ACHN (cell line): ENCODE data around the gene MYBBP1A.

Experiments used
- DNase-seq: peaks from one replicate; pipeline ENCODE4 v3.0.0-alpha.2; 2015
- in situ Hi-C: cut with HindIII; loops from 2 replicates; pipeline ENCODE4 v1.10.0; 2017; ENCODE audit warnings: low sequenced_read_pairs, low pct_ligation_motif_present, low pct_unique_long_range_greater_than_20kb

MYBBP1A gene

GRCh38 chr17:4542003-4542725 is 13.0 kb downstream of the MYBBP1A start:
- in situ Hi-C loops = no loop called here
- no peak for DNase-seq

- in situ Hi-C loops = no loop called here
- DNase-seq = no peak
Observed at GRCh38 chr17:4541328-4542002, 13.7 kb downstream of the MYBBP1A start.

- DNase-seq = no peak
- in situ Hi-C loops = no loop called here
Observed at GRCh38 chr17:4540687-4541327, 14.4 kb downstream of the MYBBP1A start.

GRCh38 chr17:4540224-4540651 is 14.9 kb downstream of the MYBBP1A start:
- DNase-seq = peak; percentile 40
- in situ Hi-C loops = no loop called here

GRCh38 chr17:4539576-4540223 is 15.5 kb downstream of the MYBBP1A start:
- no peak for DNase-seq
- in situ Hi-C loops = no loop called here

- in situ Hi-C loops = no loop called here
- DNase-seq = no peak
Observed at GRCh38 chr17:4539025-4539424, 16.2 kb downstream of the MYBBP1A start.

GRCh38 chr17:4538236-4539002 is 16.8 kb downstream of the MYBBP1A start:
- in situ Hi-C loops = no loop called here
- no peak for DNase-seq

- no peak for DNase-seq
Observed at GRCh38 chr17:4537451-4538235, 17.5 kb downstream of the MYBBP1A start.

GRCh38 chr17:4536742-4537411 is 18.3 kb downstream of the MYBBP1A start:
- DNase-seq = no peak
- in situ Hi-C loops = no loop called here

More at GRCh38 chr17:4537451-4538235, 17.5 kb downstream of the MYBBP1A start:
- in situ Hi-C loops = no loop called here

- in situ Hi-C loops = no loop called here
- DNase-seq = no peak
Observed at GRCh38 chr17:4536259-4536741, 18.9 kb downstream of the MYBBP1A start.

- in situ Hi-C loops = no loop called here
- DNase-seq = no peak
Observed at GRCh38 chr17:4535667-4536258, 19.4 kb downstream of the MYBBP1A start.

- in situ Hi-C loops = no loop called here
Observed at GRCh38 chr17:4534928-4535666, 20.1 kb downstream of the MYBBP1A start.

GRCh38 chr17:4534515-4534914 is 20.7 kb downstream of the MYBBP1A start:
- in situ Hi-C loops = no loop called here
- DNase-seq = no peak

More at GRCh38 chr17:4534928-4535666, 20.1 kb downstream of the MYBBP1A start:
- DNase-seq = no peak

GRCh38 chr17:4533523-4534504 is 21.4 kb downstream of the MYBBP1A start:
- no peak for DNase-seq
- in situ Hi-C loops = no loop called here

GRCh38 chr17:4532860-4533522 is 22.2 kb downstream of the MYBBP1A start:
- no peak for DNase-seq
- in situ Hi-C loops = no loop called here
